ENCODE data around the gene LMO2.

Gene LMO2

GRCh38 chr11:33819278-33820035 is 72.4 kb downstream of the LMO2 start:
- no peak for DNase-seq (ENCODE audit: low read depth in 2 of 2)

Data from stimulated activated CD8-positive, alpha-beta memory T cell treated with anti-CD3 and anti-CD28 coated beads, Interleukin-15, amount 100 ng/mL, for 4 hours (primary cell).